Brain pericyte (primary cell): Measurements from ENCODE around the gene PRKCG.

Experiments
- DNase-seq: peaks from one replicate; pipeline ENCODE4 v3.0.0-alpha.2; 2012; ENCODE audit warnings: low read depth, low spot score

The PRKCG gene

DNA sequence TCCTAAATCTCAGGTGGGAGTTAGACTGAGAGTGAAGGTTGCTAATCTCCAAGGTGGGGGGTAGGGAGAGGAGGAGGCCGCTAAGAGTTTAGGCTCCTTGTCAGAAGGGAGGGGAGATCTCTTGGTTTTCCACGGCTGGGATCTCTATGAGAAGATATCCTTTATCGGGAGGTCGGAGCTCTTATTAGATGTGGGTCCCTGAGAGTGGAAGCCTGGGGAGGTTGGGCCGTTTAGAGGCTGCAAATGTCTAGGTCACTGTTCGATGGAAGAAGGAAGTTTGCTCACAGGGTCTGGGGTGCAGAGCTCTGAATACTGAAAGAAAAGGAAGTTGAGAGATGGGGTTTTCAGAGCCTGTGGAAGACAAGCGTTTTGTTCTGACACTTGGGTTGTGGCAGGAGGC, 10.5 kb upstream of the PRKCG start:
- no peak for DNase-seq

GRCh38 chr19:53872762-53873161, 9.2 kb upstream of the PRKCG start:
- no peak for DNase-seq

- no peak for DNase-seq
Measured at GRCh38 chr19:53873773-53874605, 8.0 kb upstream of the PRKCG start.

DNA sequence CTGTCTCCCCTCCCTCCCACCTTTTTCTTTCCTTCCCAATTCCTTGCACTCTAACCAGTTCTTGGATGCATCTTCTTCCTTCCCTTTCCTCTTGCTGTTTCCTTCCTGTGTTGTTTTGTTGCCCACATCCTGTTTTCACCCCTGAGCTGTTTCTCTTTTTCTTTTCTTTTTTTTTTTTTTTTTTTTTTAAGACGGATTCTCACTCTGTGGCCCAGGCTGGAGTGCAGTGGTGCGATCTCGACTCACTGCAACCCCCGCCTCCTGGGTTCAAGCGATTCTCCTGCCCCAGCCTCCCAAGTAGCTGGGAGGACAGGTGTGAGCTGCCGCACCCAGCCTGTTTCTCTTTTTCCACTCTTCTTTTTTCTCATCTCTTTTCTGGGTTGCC, 7.4 kb upstream of the PRKCG start:
- no peak for DNase-seq

DNA sequence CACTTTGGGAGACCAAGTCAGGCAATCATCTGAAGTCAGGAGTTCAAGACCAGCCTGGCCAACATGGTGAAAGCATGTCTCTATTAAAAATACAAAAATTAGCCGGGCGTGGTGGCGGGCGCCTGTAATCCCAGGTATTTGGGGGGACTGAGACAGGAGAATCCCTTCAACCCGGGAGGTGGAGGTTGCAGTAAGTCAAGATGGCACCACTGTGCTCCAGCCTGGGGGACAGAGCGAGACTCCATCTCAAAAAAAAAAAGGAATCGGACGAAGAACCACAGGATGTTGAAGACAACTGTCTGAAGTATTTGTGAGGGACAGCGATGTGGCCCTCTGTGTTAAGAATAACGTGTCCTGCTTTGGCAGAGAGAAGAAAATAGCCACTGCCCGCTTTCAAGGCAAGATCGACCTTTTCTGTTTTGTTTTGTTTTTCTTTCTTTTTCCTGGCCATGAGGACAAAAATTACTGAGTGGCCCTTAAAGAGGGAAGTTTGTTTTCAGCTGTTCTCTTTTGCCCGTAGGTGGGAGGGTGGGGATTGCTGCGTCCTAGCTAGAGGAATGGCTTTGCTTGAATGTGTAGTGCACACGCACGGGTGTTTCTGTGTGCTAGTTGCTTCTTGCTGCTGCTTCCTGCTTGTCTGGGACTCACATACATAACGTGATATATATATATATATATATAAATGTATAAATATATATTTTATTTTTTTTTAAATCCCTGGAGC, 6.2 kb upstream of the PRKCG start:
- no peak for DNase-seq

DNA sequence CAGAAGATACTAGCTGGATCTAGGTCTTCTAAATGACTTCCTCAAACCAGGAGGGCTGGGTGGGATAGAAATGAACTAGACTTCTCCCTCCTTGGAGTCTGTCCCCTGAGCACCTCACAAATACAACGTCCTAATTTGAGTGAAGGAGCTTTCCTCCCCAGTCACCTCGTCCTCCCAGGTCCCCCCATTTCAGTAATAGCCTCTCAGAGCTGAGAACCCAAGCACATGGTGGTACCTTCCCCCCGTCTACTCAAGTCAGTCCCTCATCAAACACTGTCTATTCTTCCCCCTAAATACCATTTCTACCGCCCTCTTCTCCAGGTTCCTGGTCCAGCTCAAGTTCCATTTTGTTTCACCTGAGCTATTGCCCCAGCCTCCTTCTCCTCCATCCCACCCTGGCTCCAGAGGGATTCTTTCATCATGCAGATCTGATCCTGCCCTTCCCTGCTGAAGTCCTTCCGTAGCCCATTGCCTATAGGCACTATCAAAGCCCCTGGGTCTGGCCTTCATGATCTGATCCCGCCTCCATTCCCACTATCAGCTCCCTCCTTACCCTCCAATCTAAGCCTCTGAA, 5.3 kb upstream of the PRKCG start:
- no peak for DNase-seq

GRCh38 chr19:53877361-53877766, 4.6 kb upstream of the PRKCG start:
- DNase-seq, result no peak

GRCh38 chr19:53878776-53879139, 3.2 kb upstream of the PRKCG start:
- DNase-seq, result no peak

GRCh38 chr19:53879140-53880081, 2.6 kb upstream of the PRKCG start:
- DNase-seq, result peak; percentile 74

DNA sequence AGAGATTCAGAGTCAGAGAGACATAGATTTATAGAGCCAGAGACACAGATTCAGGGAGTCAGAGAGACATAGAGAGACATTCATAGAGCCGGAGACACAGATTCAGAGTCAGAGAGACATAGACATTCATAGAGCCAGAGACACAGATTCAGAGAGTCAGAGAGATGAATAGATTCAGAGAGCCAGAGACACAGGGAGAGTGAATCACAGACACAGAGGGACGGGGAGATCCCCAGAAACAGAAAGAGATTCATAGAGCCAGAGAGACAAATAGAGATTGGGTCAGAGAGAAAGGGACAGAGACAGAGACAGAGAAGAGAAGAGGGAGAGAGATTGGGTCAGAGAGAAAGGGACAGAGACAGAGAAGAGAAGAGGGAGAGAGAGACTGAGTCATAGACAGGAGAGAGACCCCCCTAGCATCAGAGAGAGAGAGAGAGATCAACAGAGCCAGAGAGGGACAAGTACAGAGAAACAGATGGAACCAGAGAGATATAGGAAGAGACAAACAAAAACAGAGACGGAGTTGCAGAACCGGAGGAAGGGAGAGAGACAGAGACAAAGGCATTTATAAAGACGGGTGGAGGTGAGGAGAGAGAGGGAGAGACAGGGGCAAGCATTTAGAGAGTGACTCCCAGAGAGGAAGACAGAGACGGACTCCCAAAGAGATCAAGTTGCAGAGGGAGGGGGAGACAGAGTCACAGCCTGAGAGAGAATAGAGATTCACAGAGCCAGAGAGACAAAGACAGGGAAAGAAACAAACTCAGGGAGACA, 1.1 kb upstream of the PRKCG start:
- no peak for DNase-seq

GRCh38 chr19:53882391-53883050, 524 bp downstream of the PRKCG start:
- no peak for DNase-seq

GRCh38 chr19:53883231-53883661, 1.2 kb downstream of the PRKCG start:
- DNase-seq, result no peak

- no peak for DNase-seq
Measured at GRCh38 chr19:53883741-53884140, 1.7 kb downstream of the PRKCG start.

DNA sequence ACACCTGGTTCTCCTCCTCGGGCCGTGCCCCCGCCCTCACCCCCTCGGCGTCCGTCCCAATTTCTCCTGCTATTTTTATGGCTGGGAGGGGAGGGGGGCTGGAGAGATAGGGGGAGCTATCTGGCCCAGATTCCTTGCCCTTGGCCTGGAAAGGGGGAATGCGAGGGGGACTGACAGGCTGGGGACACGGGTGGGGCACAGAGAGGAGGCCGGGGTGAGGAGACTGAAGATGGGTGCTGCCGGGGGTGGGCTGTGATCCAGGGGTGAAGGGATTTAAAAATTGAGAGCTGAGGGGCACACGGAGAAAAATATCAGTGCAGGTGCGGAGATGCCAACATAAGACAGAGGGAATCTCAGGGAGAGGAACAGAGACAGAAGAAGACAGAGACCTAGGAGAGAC, 2.3 kb downstream of the PRKCG start:
- DNase-seq, result no peak

- no peak for DNase-seq
Measured at GRCh38 chr19:53885036-53885435, 3.0 kb downstream of the PRKCG start.

- no peak for DNase-seq
Measured at GRCh38 chr19:53892301-53892980, 10.4 kb downstream of the PRKCG start.

- no peak for DNase-seq
Measured at GRCh38 chr19:53892981-53893325, 11.0 kb downstream of the PRKCG start.

DNA sequence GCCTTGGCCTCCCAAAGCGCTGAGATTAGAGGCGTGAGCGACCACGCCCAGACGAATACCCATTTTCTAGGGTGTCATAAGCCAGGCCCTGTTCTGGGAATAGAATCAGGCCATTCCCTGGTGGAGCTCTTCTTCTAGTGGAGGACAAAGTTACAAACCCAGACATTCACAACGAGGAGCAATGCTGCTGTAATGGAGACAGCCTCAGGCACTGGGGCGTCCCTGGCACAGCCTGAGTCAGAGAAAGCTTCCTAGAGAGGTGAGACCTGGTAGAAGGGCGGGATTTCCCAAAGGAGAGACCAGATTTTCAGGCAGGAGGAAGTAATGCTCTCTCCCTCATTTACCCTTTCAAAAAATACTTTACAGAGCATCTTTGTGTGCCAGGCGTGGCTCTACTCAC, 12.7 kb downstream of the PRKCG start:
- no peak for DNase-seq

DNA sequence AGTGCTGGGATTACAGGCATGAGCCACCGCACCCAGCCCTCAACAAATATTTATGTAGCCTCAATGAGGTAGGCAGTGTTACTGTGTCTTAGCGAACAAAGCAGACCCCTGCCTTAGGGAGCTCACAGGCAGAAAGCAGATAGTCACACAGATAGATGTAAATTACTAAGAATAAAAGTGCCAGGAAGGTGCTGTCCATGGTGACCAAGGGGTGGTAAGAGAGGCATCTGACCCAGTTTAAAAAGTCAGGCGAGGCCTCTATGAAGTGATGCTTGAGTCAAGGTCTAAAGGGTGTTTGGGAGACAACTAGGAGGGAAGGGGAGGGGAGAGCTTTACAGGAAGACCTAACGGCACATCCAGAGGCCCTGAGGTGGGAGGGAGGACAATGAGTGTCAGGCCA, 14.7 kb downstream of the PRKCG start:
- DNase-seq, result no peak

- no peak for DNase-seq
Measured at GRCh38 chr19:53897459-53897858, 15.5 kb downstream of the PRKCG start.
